Measurements from ENCODE around the gene SEC14L3. TPM values are rescaled to one million over a fixed set of nuclear protein-coding genes. Genes with fewer than 3 reads are reported as not detected.

SEC14L3 gene
- total RNA-seq, 4 donors from 2014 or later, result 0.25 TPM; not detected in 3

DNA sequence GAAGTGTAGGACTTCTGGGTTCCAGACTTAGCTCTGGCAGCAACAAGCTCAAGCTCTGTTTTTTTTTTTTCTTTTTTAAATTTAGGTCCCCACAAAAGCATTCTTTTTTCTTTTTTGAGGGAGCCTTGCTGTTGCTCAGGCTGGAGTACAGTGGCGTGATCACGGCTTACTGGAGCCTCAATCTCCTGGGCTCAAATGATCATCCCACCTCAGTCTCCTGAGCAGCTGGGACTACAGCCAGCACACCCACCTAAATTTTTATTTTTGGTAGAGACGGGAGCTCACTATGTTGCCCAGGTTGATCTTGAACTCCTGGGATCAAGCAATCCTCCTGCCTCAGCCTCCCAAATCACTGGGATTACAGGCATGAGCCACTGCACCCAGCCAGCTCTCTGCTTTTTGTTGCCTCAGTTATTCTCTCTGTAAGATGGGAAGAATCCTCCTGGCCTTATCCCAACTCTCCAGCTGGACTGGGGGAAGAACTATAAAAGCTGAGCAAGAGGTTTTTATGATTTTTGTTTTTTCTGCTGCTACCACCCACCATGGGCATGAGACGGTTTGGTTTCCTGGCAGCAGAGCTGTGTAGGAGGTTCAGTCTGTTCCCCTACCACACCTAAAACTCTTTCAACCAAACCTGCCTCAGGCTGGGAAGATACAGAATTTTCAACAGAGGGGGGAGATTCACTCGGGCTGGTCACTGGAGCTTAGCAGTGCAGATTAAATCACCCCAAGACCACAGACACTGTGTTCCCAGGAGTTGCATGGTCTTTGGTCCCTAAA, 57.9 kb downstream of the SEC14L3 start:
- no peak for DNase-seq (ENCODE audit: low spot score in 2 of 2)
- TF ChIP-seq, protein P1, sequence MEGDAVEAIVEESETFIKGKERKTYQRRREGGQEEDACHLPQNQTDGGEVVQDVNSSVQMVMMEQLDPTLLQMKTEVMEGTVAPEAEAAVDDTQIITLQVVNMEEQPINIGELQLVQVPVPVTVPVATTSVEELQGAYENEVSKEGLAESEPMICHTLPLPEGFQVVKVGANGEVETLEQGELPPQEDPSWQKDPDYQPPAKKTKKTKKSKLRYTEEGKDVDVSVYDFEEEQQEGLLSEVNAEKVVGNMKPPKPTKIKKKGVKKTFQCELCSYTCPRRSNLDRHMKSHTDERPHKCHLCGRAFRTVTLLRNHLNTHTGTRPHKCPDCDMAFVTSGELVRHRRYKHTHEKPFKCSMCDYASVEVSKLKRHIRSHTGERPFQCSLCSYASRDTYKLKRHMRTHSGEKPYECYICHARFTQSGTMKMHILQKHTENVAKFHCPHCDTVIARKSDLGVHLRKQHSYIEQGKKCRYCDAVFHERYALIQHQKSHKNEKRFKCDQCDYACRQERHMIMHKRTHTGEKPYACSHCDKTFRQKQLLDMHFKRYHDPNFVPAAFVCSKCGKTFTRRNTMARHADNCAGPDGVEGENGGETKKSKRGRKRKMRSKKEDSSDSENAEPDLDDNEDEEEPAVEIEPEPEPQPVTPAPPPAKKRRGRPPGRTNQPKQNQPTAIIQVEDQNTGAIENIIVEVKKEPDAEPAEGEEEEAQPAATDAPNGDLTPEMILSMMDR (IDR thresholded peaks at IDR 0.05), result no peak
- TF ChIP-seq POLR2A (IDR thresholded peaks at IDR 0.05), result no peak
- H3K4me3 ChIP-seq (ENCODE audit: low read depth, poor library complexity, severe bottlenecking), result no peak overlapping the region
- intact Hi-C loops (cut with DNase I; ENCODE audit: low total_unique reads), result no loop called here
- 69 to 72% methylated on average over 5 of the region's 5 CpGs for WGBS, 2 donors

DNA sequence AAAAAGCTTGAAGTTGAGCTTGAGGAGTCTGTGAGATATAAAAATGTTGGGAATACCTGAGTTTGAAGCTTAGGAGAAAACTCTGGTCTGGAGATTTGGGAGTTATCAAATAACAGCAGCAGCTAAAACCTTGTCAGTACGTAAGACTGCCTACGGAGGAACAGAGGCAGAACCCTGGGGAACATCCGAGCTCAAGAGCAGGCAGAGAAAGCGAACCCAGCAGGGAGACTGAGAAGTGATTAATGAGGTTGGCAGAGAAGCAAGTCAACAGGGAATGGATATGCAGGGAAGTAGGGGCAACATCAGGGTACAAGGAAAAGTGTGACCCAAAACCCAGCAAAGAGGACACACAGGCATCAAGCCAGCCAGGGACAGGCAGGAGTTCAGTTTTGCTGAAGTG, 58.8 kb downstream of the SEC14L3 start:
- 84 to 88% methylated on average over 4 of the region's 4 CpGs for WGBS, 2 donors
- TF ChIP-seq, protein P1 (IDR thresholded peaks at IDR 0.05), result no peak
- no peak for TF ChIP-seq POLR2A (IDR thresholded peaks at IDR 0.05)
- H3K4me3 ChIP-seq (ENCODE audit: low read depth, poor library complexity, severe bottlenecking), result no peak overlapping the region
- intact Hi-C loops (cut with DNase I; ENCODE audit: low total_unique reads), result no loop called here
- DNase-seq (ENCODE audit: low spot score in 2 of 2), result no peak

DNA sequence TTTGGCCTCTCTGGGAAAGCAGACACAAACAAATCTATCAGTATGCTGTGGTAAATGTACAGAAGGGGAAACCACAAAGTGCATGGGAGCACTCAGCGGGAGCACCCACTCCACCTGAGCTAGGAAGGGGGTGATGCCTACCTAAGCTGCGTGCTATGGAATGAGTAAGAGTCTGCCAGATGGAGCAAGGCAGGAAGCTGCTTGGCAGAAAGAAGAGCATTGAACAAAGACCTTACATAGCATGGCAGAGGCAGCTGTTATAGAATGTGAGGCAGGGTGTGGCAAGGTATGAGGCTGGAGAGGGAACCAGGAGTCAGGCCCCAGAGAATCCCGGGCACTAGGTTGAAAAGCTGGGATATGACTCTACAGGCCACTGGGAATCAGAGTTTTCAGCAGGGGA, 60.0 kb downstream of the SEC14L3 start:
- TF ChIP-seq, protein P1 (IDR thresholded peaks at IDR 0.05), result no peak
- TF ChIP-seq POLR2A (IDR thresholded peaks at IDR 0.05), result no peak
- no peak overlapping the region for H3K4me3 ChIP-seq (ENCODE audit: low read depth, poor library complexity, severe bottlenecking)
- no peak for DNase-seq (ENCODE audit: low spot score in 2 of 2)
- 62 to 67% methylated on average over 3 of the region's 3 CpGs for WGBS, 2 donors
- intact Hi-C loops (cut with DNase I; ENCODE audit: low total_unique reads), result no loop called here

Other genes starting within 250 kb of the SEC14L3 start
- gene LIF, start 225.3 kb downstream of the SEC14L3 start, total RNA-seq, result 10 to 100 TPM in 1 of 4 donors, 1 to 10 TPM in 3; 5.2 to 11.8 (median 7.0) TPM
- gene OSM, start 205.2 kb downstream of the SEC14L3 start, total RNA-seq, result under 1 TPM in 3 of 4 donors, not detected in 1; 0.27 to 0.34 (median 0.29) TPM
- gene CASTOR1, start 182.5 kb downstream of the SEC14L3 start, total RNA-seq, result 10 to 100 TPM; 16.3 to 38.1 (median 22.6) TPM
- gene TBC1D10A, start 145.1 kb downstream of the SEC14L3 start, total RNA-seq, result 10 to 100 TPM; 64.8 to 80.1 (median 74.2) TPM
- gene SF3A1, start 115.1 kb downstream of the SEC14L3 start, total RNA-seq, result 100 to 1,000 TPM in 2 of 4 donors, 10 to 100 TPM in 2; 72.4 to 169 (median 114) TPM
- gene CCDC157, start 115.0 kb downstream of the SEC14L3 start, total RNA-seq, result 1 to 10 TPM in 3 of 4 donors, under 1 TPM in 1; 0.17 to 4.5 (median 2.7) TPM
- 1 to 10 TPM; 6.9 to 7.8 (median 7.3) TPM for gene RNF215, start 84.6 kb downstream of the SEC14L3 start, total RNA-seq
- gene SEC14L2, start 75.0 kb downstream of the SEC14L3 start, total RNA-seq, result 10 to 100 TPM in 2 of 4 donors, 1 to 10 TPM in 2; 3.6 to 18.8 (median 13.3) TPM
- gene MTFP1, start 46.2 kb downstream of the SEC14L3 start, total RNA-seq, result 10 to 100 TPM in 1 of 4 donors, 1 to 10 TPM in 3; 5.2 to 13.3 (median 8.7) TPM
- gene SEC14L4, start 33.7 kb upstream of the SEC14L3 start, total RNA-seq, result 1 to 10 TPM in 2 of 4 donors, under 1 TPM in 1, not detected in 1; 0.08 to 2.6 (median 1.4) TPM
- 10 to 100 TPM in 3 of 4 donors, 1 to 10 TPM in 1; 7.7 to 72.1 (median 45.0) TPM for gene SEC14L6, start 74.7 kb upstream of the SEC14L3 start, total RNA-seq
- 1 to 10 TPM in 3 of 4 donors, under 1 TPM in 1; 0.61 to 6.4 (median 1.9) TPM for gene GAL3ST1, start 102.6 kb upstream of the SEC14L3 start, total RNA-seq
- gene PES1, start 119.9 kb upstream of the SEC14L3 start, total RNA-seq, result 10 to 100 TPM; 43.1 to 55.6 (median 49.1) TPM
- 10 to 100 TPM in 3 of 4 donors, 1 to 10 TPM in 1; 9.9 to 20.2 (median 14.8) TPM for gene TCN2, start 135.2 kb upstream of the SEC14L3 start, total RNA-seq
- 10 to 100 TPM; 14.6 to 22.2 (median 18.6) TPM for gene SLC35E4, start 163.8 kb upstream of the SEC14L3 start, total RNA-seq
- gene DUSP18, start 195.9 kb upstream of the SEC14L3 start, total RNA-seq, result 10 to 100 TPM in 1 of 4 donors, 1 to 10 TPM in 3; 6.2 to 10.6 (median 8.2) TPM
- 10 to 100 TPM in 2 of 4 donors, 1 to 10 TPM in 2; 7.2 to 13.3 (median 10.0) TPM for gene OSBP2, start 222.9 kb upstream of the SEC14L3 start, total RNA-seq